B cell (primary cell): ENCODE data around the gene KCNJ18. TPM values are rescaled to one million over a fixed set of nuclear protein-coding genes. Genes with fewer than 3 reads are reported as not detected.
"Not testable (repeated sequence)": the region's sequence is repeated elsewhere in the genome, so short reads cannot be mapped to it uniquely, and the experiment has no call there.

Experiments used
- ATAC-seq: fragments of 200-7000 bp; cut with Tn5 transposase; one replicate; pipeline ENCODE4 v1.10.0; 2021; ENCODE audit warnings: low read depth, mild to moderate bottlenecking, moderate number of reproducible peaks, moderate library complexity
- CTCF ChIA-PET: fragments of 350-600 bp; sonication (Branson Sonifier 250); formaldehyde crosslinking; loops from one replicate; lab custom pipeline; 2021; ENCODE audit warnings: antibody characterized with exemption, inconsistent platforms; lab: Charles Lee
- POLR2A ChIA-PET: fragments of 350-600 bp; sonication (Branson Sonifier 250); formaldehyde crosslinking; loops from one replicate; lab custom pipeline; 2021; ENCODE audit warnings: antibody characterized with exemption; lab: Charles Lee
- DNase-seq: peaks from one replicate; pipeline ENCODE4 v3.0.0; 2013
- H2AFZ ChIP-seq: 2 replicates; pipeline ENCODE4 v1.6.1; 2012; ENCODE audit warnings: mild to moderate bottlenecking, low read depth, low read length; ENCODE audit not compliant: insufficient read depth, poor library complexity, severe bottlenecking
- H3K27ac ChIP-seq, 2 donors: 1 replicate in 1 of 2; 2 replicates in 1 of 2; pipeline ENCODE4 v1.5.1; 2012 to 2013; ENCODE audit warnings: low read length in 2 of 2, mild to moderate bottlenecking in 2 of 2, moderate library complexity in 1 of 2
- H3K27me3 ChIP-seq, 4 experiments: fragments of 200-600 bp in 1 of 4; sonication (generic) in 1 of 4; replicated peaks in 1 of 4; 1 replicate in 2 of 4; 2 replicates in 2 of 4; pipeline versions ENCODE4 v1.6.1 to v1.7.0; 2013 to 2016; ENCODE audit warnings: low read length in 3 of 4, mild to moderate bottlenecking in 2 of 4, mixed read lengths in 1 of 4, moderate library complexity in 1 of 4; ENCODE audit not compliant: insufficient read depth in 4 of 4, control insufficient read depth in 3 of 4; ENCODE audit errors: control extremely low read depth in 1 of 4
- H3K36me3 ChIP-seq, 2 experiments: replicated peaks in 1 of 2; 1 replicate in 1 of 2; 2 replicates in 1 of 2; pipeline versions ENCODE4 v1.6.1 to v1.7.1; 2013; ENCODE audit warnings: low read length in 1 of 2; ENCODE audit not compliant: insufficient read depth in 2 of 2, control insufficient read depth in 1 of 2; ENCODE audit errors: control extremely low read depth in 1 of 2, extremely low read depth in 1 of 2
- H3K4me1 ChIP-seq, 2 donors: fragments of 200-600 bp in 1 of 2; sonication (generic) in 1 of 2; 1 replicate in 1 of 2; 2 replicates in 1 of 2; pipeline versions ENCODE4 v1.5.1 to v1.6.1; 2013 to 2017; ENCODE audit warnings: low read length in 2 of 2; ENCODE audit not compliant: control insufficient read depth in 2 of 2, insufficient read depth in 2 of 2
- H3K4me2 ChIP-seq: replicated peaks from 2 replicates; pipeline ENCODE3; 2012; ENCODE audit warnings: mild to moderate bottlenecking, low read depth, low read length; ENCODE audit not compliant: poor library complexity, severe bottlenecking
- H3K4me3 ChIP-seq, 5 experiments: fragments of 200-600 bp in 1 of 5; sonication (generic) in 1 of 5; 1 replicate in 3 of 5; 2 replicates in 2 of 5; pipeline versions ENCODE4 v1.5.1 to v1.7.0; 2011 to 2016; ENCODE audit warnings: low read length in 4 of 5, mild to moderate bottlenecking in 4 of 5, low read depth in 2 of 5, control low read depth in 1 of 5, moderate library complexity in 1 of 5; ENCODE audit not compliant: insufficient read depth in 1 of 5; ENCODE audit errors: control extremely low read depth in 1 of 5, extremely low read depth in 1 of 5
- H3K79me2 ChIP-seq: fragments of 200-600 bp; sonication (generic); one replicate; pipeline ENCODE4 v1.6.0; 2016; ENCODE audit warnings: low read length; ENCODE audit not compliant: control insufficient read depth, insufficient read depth
- H3K9ac ChIP-seq: fragments of 200-600 bp; sonication (generic); 2 replicates; pipeline ENCODE4 v1.6.1; 2017; ENCODE audit warnings: mild to moderate bottlenecking, low read length, moderate library complexity
- H3K9me3 ChIP-seq, 3 donors: one replicate each; pipeline versions ENCODE4 v1.6.1 to v1.7.1; 2013; ENCODE audit warnings: low read length in 2 of 3; ENCODE audit not compliant: control insufficient read depth in 2 of 3, insufficient read depth in 1 of 3; ENCODE audit errors: control extremely low read depth in 1 of 3
- H4K20me1 ChIP-seq: 2 replicates; pipeline ENCODE4 v1.6.0; 2012; ENCODE audit warnings: mild to moderate bottlenecking, low read length; ENCODE audit not compliant: insufficient read depth, control insufficient read depth, poor library complexity, severe bottlenecking
- H3K27ac Mint-ChIP-seq: one replicate; pipeline ENCODE4 v1.8.0; 2021; ENCODE audit warnings: mixed read lengths
- H3K27me3 Mint-ChIP-seq: one replicate; pipeline ENCODE4 v1.8.0; 2021; ENCODE audit warnings: mixed read lengths
- H3K4me1 Mint-ChIP-seq: one replicate; pipeline ENCODE4 v1.8.0; 2021; ENCODE audit warnings: mixed read lengths
- H3K4me3 Mint-ChIP-seq: one replicate; pipeline ENCODE4 v1.8.0; 2021; ENCODE audit warnings: mixed read lengths
- H3K9me3 Mint-ChIP-seq: one replicate; pipeline ENCODE4 v1.8.0; 2022; ENCODE audit warnings: mixed read lengths; ENCODE audit not compliant: insufficient read depth
- WGBS: methylation state at CpG from one replicate; pipeline ENCODE4 v1.1.5; 2013; ENCODE audit warnings: missing lambda C conversion rate; ENCODE audit not compliant: insufficient coverage; 5-methylcytosine and 5-hydroxymethylcytosine counted together
- intact Hi-C: fragments of 100-400 bp; cut with micrococcal nuclease; formaldehyde crosslinking; loops from one replicate; pipeline ENCODE4 v1.10.0; 2022
- polyA plus RNA-seq: library from polyadenylated mRNA; depleted of rRNA; stranded (reverse); fragments of >200 nt; gene quantifications from 2 replicates; pipeline ENCODE4 v1.2.3, GENCODE V29; 2012
- total RNA-seq, 2 donors: library from RNA; stranded (reverse); fragments of 120-200 nt in 1 of 2; gene quantifications; 1 replicate in 1 of 2; 2 replicates in 1 of 2; pipeline versions ENCODE4 v1.2.3 to v1.2.4, GENCODE V29; 2013 to 2022

KCNJ18 gene
- total and polyA plus RNA-seq, 2 donors (not counting 1 experiment from before 2014, with no cell fraction given), result not detected

DNA sequence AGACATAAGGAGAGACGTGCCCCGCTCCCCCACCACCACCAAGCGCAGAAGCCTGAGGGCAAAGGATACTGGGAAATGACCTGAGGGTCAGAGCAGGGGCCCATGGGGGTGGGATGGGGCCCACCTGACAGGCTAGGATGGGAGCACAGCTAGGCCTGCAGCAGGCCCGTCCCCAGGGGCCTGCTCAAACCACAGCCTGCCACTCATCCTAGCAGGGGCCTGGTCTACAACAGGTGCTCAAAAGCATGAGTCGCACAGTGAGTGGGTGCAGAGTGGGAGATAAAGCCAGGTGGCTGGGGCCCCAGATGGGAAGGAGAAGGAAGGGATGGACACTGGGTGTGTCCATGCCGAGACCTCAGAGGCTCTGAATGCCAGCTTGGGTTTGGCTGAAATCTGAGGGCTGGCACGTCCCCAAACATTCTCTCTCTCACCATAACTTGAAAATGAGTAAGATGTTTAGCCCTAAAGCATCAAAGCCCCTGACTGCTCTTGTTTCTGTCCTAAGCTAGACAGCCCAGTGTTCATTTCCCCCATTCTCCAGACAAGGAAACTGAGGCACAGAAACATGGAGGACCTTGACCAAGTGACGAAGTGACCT is 46.7 kb downstream of the KCNJ18 start:
- CTCF ChIA-PET, H2AFZ ChIP-seq, H3K27ac ChIP-seq, POLR2A ChIA-PET, intact Hi-C loops, H3K4me2 ChIP-seq, H3K4me1 Mint-ChIP-seq, H3K36me3 ChIP-seq, H3K79me2 ChIP-seq, H3K27me3 Mint-ChIP-seq, H4K20me1 ChIP-seq, H3K27me3 ChIP-seq, H3K9me3 ChIP-seq, H3K27ac Mint-ChIP-seq, DNase-seq, H3K9me3 Mint-ChIP-seq, H3K4me3 Mint-ChIP-seq, H3K4me3 ChIP-seq, H3K4me1 ChIP-seq, H3K9ac ChIP-seq: not testable (repeated sequence)
- ATAC-seq, result peak; percentile 57
- no CpG with 5 or more reads among the region's 8 CpGs for WGBS

GRCh38 chr17:21739485-21739884 is 47.2 kb downstream of the KCNJ18 start:
- CTCF ChIA-PET, intact Hi-C loops, H3K27me3 ChIP-seq, H3K4me3 ChIP-seq, H3K36me3 ChIP-seq, H3K4me1 ChIP-seq, H3K4me2 ChIP-seq, H3K9ac ChIP-seq, POLR2A ChIA-PET, H4K20me1 ChIP-seq, DNase-seq, H3K4me3 Mint-ChIP-seq, H3K27ac Mint-ChIP-seq, H3K27me3 Mint-ChIP-seq, H3K79me2 ChIP-seq, H3K9me3 ChIP-seq, H3K27ac ChIP-seq, H2AFZ ChIP-seq, H3K9me3 Mint-ChIP-seq, H3K4me1 Mint-ChIP-seq: not testable (repeated sequence)
- peak; percentile 48 for ATAC-seq
- 80% methylated on average over 1 of the region's 7 CpGs for WGBS

DNA sequence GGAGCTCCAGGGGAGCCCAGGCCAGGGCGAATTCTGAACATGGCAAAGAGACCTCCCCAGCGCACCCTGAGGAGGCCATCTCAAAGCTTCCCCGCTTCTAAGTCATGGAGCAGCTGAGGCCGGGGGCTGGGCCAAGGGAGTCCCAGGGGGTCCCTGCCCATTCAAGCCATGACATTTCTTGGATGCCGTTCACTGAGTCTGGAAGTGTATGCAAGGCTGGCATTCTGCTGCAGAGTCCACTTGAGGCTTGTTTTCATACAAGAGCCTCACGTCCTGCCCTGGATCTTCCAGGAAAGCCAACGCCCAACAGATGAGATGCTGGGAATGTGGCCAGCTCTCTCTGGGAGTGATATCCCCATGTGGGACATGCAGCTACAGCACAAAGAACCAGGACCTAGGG is 48.5 kb downstream of the KCNJ18 start:
- H3K4me3 Mint-ChIP-seq, H3K27ac ChIP-seq, POLR2A ChIA-PET, H3K9ac ChIP-seq, H3K4me1 Mint-ChIP-seq, H2AFZ ChIP-seq, H3K36me3 ChIP-seq, H3K27ac Mint-ChIP-seq, H3K27me3 Mint-ChIP-seq, H3K4me2 ChIP-seq, intact Hi-C loops, H3K9me3 Mint-ChIP-seq, H3K27me3 ChIP-seq, H3K4me1 ChIP-seq, H3K79me2 ChIP-seq, H3K9me3 ChIP-seq, H3K4me3 ChIP-seq, CTCF ChIA-PET, DNase-seq, ATAC-seq, H4K20me1 ChIP-seq: not testable (repeated sequence)
- WGBS, result 100% methylated on average over 2 of the region's 7 CpGs

- H3K27me3 ChIP-seq, H4K20me1 ChIP-seq, H3K9me3 ChIP-seq, intact Hi-C loops, CTCF ChIA-PET, H3K4me1 ChIP-seq, H3K27me3 Mint-ChIP-seq, H3K4me3 Mint-ChIP-seq, H2AFZ ChIP-seq, H3K4me2 ChIP-seq, H3K27ac Mint-ChIP-seq, H3K4me1 Mint-ChIP-seq, ATAC-seq, H3K9ac ChIP-seq, H3K9me3 Mint-ChIP-seq, H3K36me3 ChIP-seq, H3K4me3 ChIP-seq, POLR2A ChIA-PET, H3K79me2 ChIP-seq, H3K27ac ChIP-seq, DNase-seq: not testable (repeated sequence)
- no CpG with 5 or more reads among the region's 6 CpGs for WGBS
These were observed 49.2 kb downstream of the KCNJ18 start for GRCh38 chr17:21741520-21741919.
